ENCODE data around the gene AHCYL2. TPM values are rescaled to one million over a fixed set of nuclear protein-coding genes. Genes with fewer than 3 reads are reported as not detected.

The AHCYL2 gene
- total RNA-seq, 1 experiment from 2014 or later, result 17.0 TPM

- H3K36me3 ChIP-seq (ENCODE audit: control insufficient read depth in 1 of 2, insufficient read depth in 2 of 2, low read length in 2 of 2), result 0 out of 4 replicates have a peak, but pooled peaks cover 0 to 3% of the 10 kb centered on the region in 2 experiments
- intact Hi-C loops (cut with micrococcal nuclease), result loop anchor here (5.0 to 10.0 kb wide), 2 partner anchors 68 to 544 kb away; no protein-coding TSS in a partner anchor
Observed at GRCh38 chr7:129470411-129470810, 245.6 kb downstream of the AHCYL2 start.

More at GRCh38 chr7:129470411-129470810, 245.6 kb downstream of the AHCYL2 start:
- ChIA-PET CTCF (interaction anchor here (1.9 to 6.0 kb wide), 3 partner anchors 93 to 127 kb away, joined by 11 to 41 read pairs (median 19); no protein-coding TSS in a partner anchor), RAD21 (ENCODE audit: low non-redundant PET in 1 of 2, low total read pairs in 2 of 2, uncharacterized antibody in 2 of 2, unreplicated experiment in 2 of 2) (no interaction called here), POLR2A (no interaction called here)
- Histone ChIP-seq H3K4me3 (replicated peaks in 1 of 2; ENCODE audit: low read depth in 1 of 2, low read length in 2 of 2) (no peak overlapping the region), H3K9ac (ENCODE audit: low read length) (no peak overlapping the region), H2AFZ (ENCODE audit: low read depth, low read length, poor library complexity, severe bottlenecking) (no peak overlapping the region), H3K27me3 (ENCODE audit: insufficient read depth, low read length) (no peaks in the 10 kb centered on the region), H3K4me2 (ENCODE audit: low read length) (no peak overlapping the region), H3K9me3 (ENCODE audit: control insufficient read depth in 1 of 2, insufficient read depth in 1 of 2, low read depth in 1 of 2, low read length in 2 of 2) (no peaks in the 10 kb centered on the region), H4K20me1 (ENCODE audit: insufficient read depth) (no peaks in the 10 kb centered on the region), H3K27ac (ENCODE audit: low read depth, low read length) (no peak overlapping the region), H3K79me2 (ENCODE audit: insufficient read depth, low read length) (no peaks in the 10 kb centered on the region), H3K9me2 (ENCODE audit: insufficient read depth) (no peaks in the 10 kb centered on the region), H3K4me1 (ENCODE audit: control insufficient read depth in 1 of 2, insufficient read depth in 2 of 2, low read length in 2 of 2) (peaks cover 0 to 9% of the 10 kb centered on the region in 2 experiments; a peak in 3 of 4 replicates)
- no TSS peak for BruUV-seq (replicated peaks)
- TF ChIP-seq ZBTB33 (IDR thresholded peaks at IDR 0.05; ENCODE audit: extremely low read depth, insufficient replicate concordance, low read length) (no peak), POLR2A (IDR thresholded peaks at IDR 0.05; ENCODE audit: borderline replicate concordance, extremely low read depth, insufficient read depth, insufficient read length) (no peak), RAD21 (IDR thresholded peaks at IDR 0.05; ENCODE audit: low read depth) (no peak), ELF1 (IDR thresholded peaks at IDR 0.05; ENCODE audit: borderline replicate concordance, low read depth) (no peak), TCF7L2 (IDR thresholded peaks at IDR 0.05; ENCODE audit: borderline replicate concordance, extremely low read depth, insufficient read depth, insufficient read length) (no peak), ATF3 (IDR thresholded peaks at IDR 0.05) (no peak)
- ATAC-seq, result no peak
- DNase-seq (ENCODE audit: low read depth, low spot score), result no peak

Data from HCT116 (cell line).